Endothelial cell of umbilical vein (primary cell): ENCODE results near the gene RYR2. TPM values are rescaled to one million over a fixed set of nuclear protein-coding genes. Genes with fewer than 3 reads are reported as not detected.

Experiments
- BruUV-seq: library from RNA; stranded (reverse); fragments of 400-500 nt; replicated peaks from 2 replicates; lab custom pipeline; 2021; lab: Mats Ljungman, UMichigan
- CTCF ChIA-PET: fragments of 300-600, 350-600 bp; sonication (Branson Sonifier 250); formaldehyde crosslinking; loops from one replicate; lab custom pipeline; 2021; ENCODE audit warnings: antibody characterized with exemption, inconsistent platforms; lab: Charles Lee
- POLR2A ChIA-PET: fragments of 300-600, 350-600 bp; sonication (Branson Sonifier 250); formaldehyde crosslinking; loops from one replicate; lab custom pipeline; 2021; ENCODE audit warnings: antibody characterized with exemption, inconsistent platforms; lab: Charles Lee
- DNase-seq: peaks from one replicate; pipeline ENCODE4 v3.0.0-alpha.2; 2011; ENCODE audit warnings: low read depth, low spot score
- FAIRE-seq: peaks from 2 replicates; lab custom pipeline; 2011; peaks lifted over from hg19 to GRCh38; lab: Jason Lieb, UNC
- H2AFZ ChIP-seq: 2 replicates; pipeline ENCODE4 v1.6.0; 2012; ENCODE audit warnings: low read depth, low read length, control low read depth, inconsistent platforms
- H3K27ac ChIP-seq: 2 replicates; pipeline ENCODE4 v1.5.1; 2011; ENCODE audit warnings: low read depth, mild to moderate bottlenecking, control low read depth, low read length, moderate library complexity; ENCODE audit not compliant: insufficient read depth
- H3K27me3 ChIP-seq, 2 experiments: 2 replicates each; pipeline versions ENCODE4 v1.6.0 to v1.6.1; 2011; ENCODE audit warnings: low read length in 2 of 2, mixed read lengths in 1 of 2; ENCODE audit not compliant: control insufficient read depth in 2 of 2, insufficient read depth in 2 of 2
- H3K36me3 ChIP-seq, 2 experiments: 2 replicates in 1 of 2; 3 replicates in 1 of 2; pipeline ENCODE4 v1.5.1; 2011; ENCODE audit warnings: low read length in 2 of 2, mild to moderate bottlenecking in 1 of 2, moderate library complexity in 1 of 2; ENCODE audit not compliant: control insufficient read depth in 2 of 2, insufficient read depth in 2 of 2; ENCODE audit errors: extremely low read depth in 1 of 2
- H3K4me1 ChIP-seq: 3 replicates; pipeline ENCODE4 v1.5.1; 2011; ENCODE audit warnings: mild to moderate bottlenecking, low read length; ENCODE audit not compliant: control insufficient read depth, insufficient read depth; ENCODE audit errors: extremely low read depth
- H3K4me2 ChIP-seq: 2 replicates; pipeline ENCODE4 v1.6.1; 2011; ENCODE audit warnings: low read length, control low read depth, mixed read lengths; ENCODE audit not compliant: insufficient read depth
- H3K4me3 ChIP-seq, 3 experiments: fragments of 200-600 bp in 1 of 3; sonication (generic), shearing (Covaris generic) in 1 of 3; replicated peaks in 1 of 3; 2 replicates each; pipeline ENCODE4 v1.5.1; 2011 to 2016; ENCODE audit warnings: control low read depth in 3 of 3, low read length in 3 of 3, mild to moderate bottlenecking in 2 of 3, inconsistent platforms in 1 of 3, low read depth in 1 of 3, moderate library complexity in 1 of 3; ENCODE audit not compliant: insufficient read depth in 1 of 3
- H3K79me2 ChIP-seq: 2 replicates; pipeline ENCODE4 v1.6.0; 2012; ENCODE audit warnings: low read length, inconsistent platforms; ENCODE audit not compliant: control insufficient read depth, insufficient read depth
- H3K9ac ChIP-seq: replicated peaks from 2 replicates; pipeline ENCODE3; 2011; ENCODE audit warnings: low read length, control low read depth; ENCODE audit not compliant: insufficient read depth; ENCODE audit errors: extremely low read depth
- H3K9me1 ChIP-seq: replicated peaks from 3 replicates; pipeline ENCODE4 v1.6.0; 2011; ENCODE audit warnings: mild to moderate bottlenecking, low read length; ENCODE audit not compliant: control insufficient read depth, insufficient read depth; ENCODE audit errors: extremely low read depth
- H3K9me3 ChIP-seq: replicated peaks from 2 replicates; pipeline ENCODE4 v1.5.1; 2012; ENCODE audit warnings: low read length, inconsistent platforms; ENCODE audit not compliant: control insufficient read depth, insufficient read depth
- H4K20me1 ChIP-seq: replicated peaks from 2 replicates; pipeline ENCODE3; 2011; ENCODE audit warnings: mild to moderate bottlenecking, low read length; ENCODE audit not compliant: control insufficient read depth, insufficient read depth; ENCODE audit errors: extremely low read depth
- EZH2 ChIP-seq: IDR thresholded peaks from 2 replicates; pipeline ENCODE4 v1.6.1; 2012; ENCODE audit warnings: borderline replicate concordance, low read depth, mild to moderate bottlenecking, moderate library complexity, low read length, inconsistent platforms; ENCODE audit not compliant: severe bottlenecking
- FOS ChIP-seq: IDR thresholded peaks from 2 replicates; pipeline ENCODE4 v1.6.1; 2011; ENCODE audit warnings: mild to moderate bottlenecking, low read length, moderate library complexity, borderline replicate concordance; ENCODE audit not compliant: insufficient read depth
- GATA2 ChIP-seq: IDR thresholded peaks from 2 replicates; pipeline ENCODE4 v1.7.0; 2011; ENCODE audit warnings: low read depth, mild to moderate bottlenecking, moderate library complexity, mixed read lengths, low read length; ENCODE audit not compliant: insufficient read length, insufficient read depth
- JUN ChIP-seq: IDR thresholded peaks from 2 replicates; pipeline ENCODE4 v1.6.1; 2011; ENCODE audit warnings: borderline replicate concordance, low read depth; ENCODE audit not compliant: insufficient read length, insufficient read depth
- POLR2A ChIP-seq: IDR thresholded peaks from 2 replicates; pipeline ENCODE4 v1.6.1; 2012; ENCODE audit warnings: low read depth, mild to moderate bottlenecking, control low read depth, low read length
- POLR2AphosphoS5 ChIP-seq: IDR thresholded peaks from 2 replicates; pipeline ENCODE4 v1.6.1; 2012; ENCODE audit warnings: low read depth, mild to moderate bottlenecking, control low read depth, low read length, moderate library complexity; ENCODE audit not compliant: insufficient read depth
- dilution Hi-C: fragments of 300-500 bp; cut with MboI; formaldehyde crosslinking; loops from one replicate; pipeline ENCODE4 v1.15.0; 2019; ENCODE audit warnings: low sequenced_read_pairs; ENCODE audit not compliant: extremely low pct_ligation_motif_present
- intact Hi-C: fragments of 100-400 bp; cut with micrococcal nuclease; formaldehyde crosslinking; loops from one replicate; pipeline ENCODE4 v1.10.0; 2022
- polyA plus RNA-seq, 4 experiments: library from polyadenylated mRNA; depleted of rRNA in 3 of 4; stranded (reverse) in 3 of 4; unstranded in 1 of 4; fragments of >200 nt; gene quantifications; 2 replicates each; pipeline versions ENCODE4 v1.2.1 to v1.2.3, GENCODE V29; 2011 to 2012; ENCODE audit warnings: missing spikeins in 1 of 4
- total RNA-seq: library from RNA; stranded (reverse); gene quantifications from 2 replicates; pipeline ENCODE4 v1.2.3, GENCODE V29; 2021
- TF ChIP-seq, protein P1 (sequence below): IDR thresholded peaks from 2 replicates; pipeline ENCODE4 v1.6.1; 2011; ENCODE audit not compliant: insufficient read depth, insufficient read length

Gene RYR2
- total and polyA plus RNA-seq, 2 donors (not counting 3 experiments of a cell fraction or from before 2014, with no cell fraction given) = not detected

DNA sequence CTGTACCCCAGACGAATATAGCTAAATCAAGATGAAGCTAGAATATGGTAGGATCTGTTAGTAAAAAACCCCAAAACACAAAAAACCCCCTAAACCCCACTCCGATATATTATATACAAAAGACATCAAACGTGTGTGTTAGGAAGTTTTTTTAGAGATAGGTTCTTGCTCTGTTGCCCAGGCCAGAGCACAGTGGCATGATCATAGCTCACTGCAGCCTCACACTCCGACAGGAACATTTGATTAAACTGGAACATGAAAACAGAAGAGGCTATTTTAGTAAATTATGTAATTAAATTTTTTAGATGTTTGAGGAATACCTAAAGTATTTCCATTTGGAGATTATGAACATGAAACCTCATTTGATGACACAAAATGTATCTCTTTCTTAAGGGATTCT lies 8.2 kb upstream of the RYR2 start:
- BruUV-seq = no TSS peak
- H2AFZ ChIP-seq = no peak overlapping the region
- ChIA-PET POLR2A (no interaction called here), CTCF (no interaction called here)
- H3K27me3 ChIP-seq = no peaks in the 10 kb centered on the region
- H3K9me1 ChIP-seq = no peaks in the 10 kb centered on the region
- H3K4me1 ChIP-seq = no peaks in the 10 kb centered on the region
- H3K27ac ChIP-seq = no peak overlapping the region
- DNase-seq = no peak
- FAIRE-seq = no peak
- intact Hi-C loops = no loop called here
- H3K9me3 ChIP-seq = peaks cover 8% of the 10 kb centered on the region
- H4K20me1 ChIP-seq = no peaks in the 10 kb centered on the region
- no peaks in the 10 kb centered on the region for H3K36me3 ChIP-seq
- no peaks in the 10 kb centered on the region for H3K79me2 ChIP-seq
- H3K4me2 ChIP-seq = no peak overlapping the region
- no peak overlapping the region for H3K4me3 ChIP-seq
- no peak overlapping the region for H3K9ac ChIP-seq
- TF ChIP-seq GATA2 = no peak
- TF ChIP-seq JUN = no peak
- no peak for TF ChIP-seq FOS
- no peak for TF ChIP-seq POLR2A
- TF ChIP-seq, protein P1, sequence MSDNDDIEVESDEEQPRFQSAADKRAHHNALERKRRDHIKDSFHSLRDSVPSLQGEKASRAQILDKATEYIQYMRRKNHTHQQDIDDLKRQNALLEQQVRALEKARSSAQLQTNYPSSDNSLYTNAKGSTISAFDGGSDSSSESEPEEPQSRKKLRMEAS = no peak
- dilution Hi-C loops = no loop called here

DNA sequence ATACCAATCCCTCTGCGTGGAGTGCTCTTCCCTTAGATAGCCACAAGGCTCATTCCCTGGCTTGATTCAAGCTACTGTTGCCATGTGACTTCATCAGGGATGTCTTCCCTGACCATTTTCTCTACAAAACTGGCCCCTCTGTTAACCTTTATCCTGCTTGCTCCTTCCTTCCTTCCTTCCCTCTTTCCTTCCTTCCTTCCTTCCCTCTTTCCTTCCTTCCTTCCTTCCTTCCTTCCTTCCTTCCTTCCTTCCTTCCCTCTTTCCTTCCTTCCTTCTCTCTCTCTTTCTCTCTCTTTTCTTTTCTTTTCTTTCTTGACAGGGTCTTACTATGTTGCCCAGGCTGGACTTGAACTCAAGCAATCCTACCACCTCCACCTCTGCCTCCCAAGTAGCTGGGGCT lies 6.2 kb upstream of the RYR2 start:
- H3K27ac ChIP-seq = no peak overlapping the region
- no TSS peak for BruUV-seq
- no peaks in the 10 kb centered on the region for H4K20me1 ChIP-seq
- no peak overlapping the region for H3K4me2 ChIP-seq
- intact Hi-C loops (no loop called here), dilution Hi-C loops (no loop called here)
- FAIRE-seq (no peak), DNase-seq (no peak)
- H2AFZ ChIP-seq = no peak overlapping the region
- no peaks in the 10 kb centered on the region for H3K27me3 ChIP-seq
- H3K9me3 ChIP-seq = peaks cover 6% of the 10 kb centered on the region
- TF ChIP-seq EZH2 = no peak
- no peak for TF ChIP-seq POLR2AphosphoS5
- no peak for TF ChIP-seq FOS
- no peak for TF ChIP-seq JUN
- H3K9me1 ChIP-seq = no peaks in the 10 kb centered on the region
- no peak overlapping the region for H3K4me3 ChIP-seq
- H3K36me3 ChIP-seq = no peaks in the 10 kb centered on the region
- H3K79me2 ChIP-seq = no peaks in the 10 kb centered on the region
- POLR2A ChIA-PET = no interaction called here
- CTCF ChIA-PET = no interaction called here
- no peak overlapping the region for H3K9ac ChIP-seq
- H3K4me1 ChIP-seq = no peaks in the 10 kb centered on the region
